Osteocyte (in vitro differentiated cells): Measurements from ENCODE around the gene NHS. TPM values are rescaled to one million over a fixed set of nuclear protein-coding genes. Genes with fewer than 3 reads are reported as not detected.

Experiments used
- DNase-seq: peaks from one replicate; pipeline ENCODE4 v3.0.0; 2021; ENCODE audit warnings: mixed read lengths; ENCODE audit not compliant: unreplicated experiment; ENCODE audit errors: extremely low spot score
- H3K27ac Mint-ChIP-seq: one replicate; pipeline ENCODE4 v1.8.0; 2021; ENCODE audit warnings: mild to moderate bottlenecking, mixed read lengths; ENCODE audit not compliant: unreplicated experiment
- H3K27me3 Mint-ChIP-seq: one replicate; pipeline ENCODE4 v1.8.0; 2021; ENCODE audit warnings: mixed read lengths; ENCODE audit not compliant: unreplicated experiment
- H3K36me3 Mint-ChIP-seq: one replicate; pipeline ENCODE4 v1.8.0; 2021; ENCODE audit warnings: mixed read lengths; ENCODE audit not compliant: unreplicated experiment
- H3K4me1 Mint-ChIP-seq: one replicate; pipeline ENCODE4 v1.8.0; 2021; ENCODE audit warnings: mixed read lengths; ENCODE audit not compliant: unreplicated experiment
- H3K4me3 Mint-ChIP-seq: one replicate; pipeline ENCODE4 v1.8.0; 2021; ENCODE audit warnings: mild to moderate bottlenecking, moderate library complexity, mixed read lengths; ENCODE audit not compliant: unreplicated experiment
- H3K9me3 Mint-ChIP-seq: one replicate; pipeline ENCODE4 v1.8.0; 2021; ENCODE audit warnings: mixed read lengths; ENCODE audit not compliant: unreplicated experiment
- total RNA-seq: library from RNA; stranded (reverse); gene quantifications from 2 replicates; pipeline ENCODE4 v1.2.1, GENCODE V29; 2021
- TF ChIP-seq, protein P1 (sequence below): fragments of 200-600 bp; sonication (generic); IDR thresholded peaks from 2 replicates; pipeline ENCODE4 v1.5.0; 2021; ENCODE audit warnings: antibody characterized with exemption, mild to moderate bottlenecking, moderate library complexity

NHS gene
- total RNA-seq, 1 donor from 2014 or later, result 4.3 TPM

DNA sequence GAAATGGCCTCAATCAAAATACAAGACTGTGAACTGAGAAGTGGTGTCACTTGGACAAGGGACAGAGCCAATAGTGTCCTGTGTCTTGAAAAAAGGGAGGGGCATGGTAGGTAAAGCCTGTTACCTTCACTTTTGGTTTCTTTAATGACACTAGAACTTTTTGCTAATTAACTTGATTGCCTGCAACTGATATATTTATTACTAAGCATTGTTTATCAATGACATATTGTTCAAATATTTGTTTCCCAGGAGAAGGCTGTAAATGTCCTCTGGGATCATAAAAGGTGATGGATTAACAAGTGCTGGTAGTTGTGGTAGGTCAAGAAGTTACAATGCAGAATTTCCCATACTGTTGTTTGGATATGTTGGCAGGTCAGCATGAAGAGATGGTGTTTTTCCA is 268.5 kb downstream of the NHS start:
- Mint-ChIP-seq H3K27ac (no peak overlapping the region), H3K27me3 (no peaks in the 10 kb centered on the region), H3K4me3 (no peak overlapping the region), H3K36me3 (no peaks in the 10 kb centered on the region), H3K4me1 (peaks cover 7% of the 10 kb centered on the region), H3K9me3 (peaks cover 4% of the 10 kb centered on the region)
- DNase-seq, result no peak
- TF ChIP-seq, protein P1, sequence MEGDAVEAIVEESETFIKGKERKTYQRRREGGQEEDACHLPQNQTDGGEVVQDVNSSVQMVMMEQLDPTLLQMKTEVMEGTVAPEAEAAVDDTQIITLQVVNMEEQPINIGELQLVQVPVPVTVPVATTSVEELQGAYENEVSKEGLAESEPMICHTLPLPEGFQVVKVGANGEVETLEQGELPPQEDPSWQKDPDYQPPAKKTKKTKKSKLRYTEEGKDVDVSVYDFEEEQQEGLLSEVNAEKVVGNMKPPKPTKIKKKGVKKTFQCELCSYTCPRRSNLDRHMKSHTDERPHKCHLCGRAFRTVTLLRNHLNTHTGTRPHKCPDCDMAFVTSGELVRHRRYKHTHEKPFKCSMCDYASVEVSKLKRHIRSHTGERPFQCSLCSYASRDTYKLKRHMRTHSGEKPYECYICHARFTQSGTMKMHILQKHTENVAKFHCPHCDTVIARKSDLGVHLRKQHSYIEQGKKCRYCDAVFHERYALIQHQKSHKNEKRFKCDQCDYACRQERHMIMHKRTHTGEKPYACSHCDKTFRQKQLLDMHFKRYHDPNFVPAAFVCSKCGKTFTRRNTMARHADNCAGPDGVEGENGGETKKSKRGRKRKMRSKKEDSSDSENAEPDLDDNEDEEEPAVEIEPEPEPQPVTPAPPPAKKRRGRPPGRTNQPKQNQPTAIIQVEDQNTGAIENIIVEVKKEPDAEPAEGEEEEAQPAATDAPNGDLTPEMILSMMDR, result no peak

DNA sequence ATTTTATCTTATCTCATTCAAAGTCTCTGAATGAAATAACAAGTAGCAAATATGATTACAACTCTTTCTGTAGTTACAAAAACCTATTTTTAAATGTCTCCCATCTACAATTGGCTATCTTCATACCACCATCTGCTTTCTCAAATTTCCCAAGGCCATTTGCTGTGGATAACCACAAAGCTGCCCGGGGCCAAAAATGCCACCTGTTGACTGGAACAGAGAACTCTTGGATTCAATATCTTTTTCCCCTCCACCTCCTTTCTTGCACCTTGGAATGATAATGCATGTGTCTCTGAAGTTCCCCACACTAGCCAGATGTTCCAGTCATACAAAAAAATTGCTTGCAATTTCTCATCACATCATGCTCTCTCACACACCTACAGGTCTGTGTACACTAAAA is 269.0 kb downstream of the NHS start:
- no peak overlapping the region for H3K4me3 Mint-ChIP-seq
- DNase-seq, result no peak
- no peak overlapping the region for H3K27ac Mint-ChIP-seq
- H3K9me3 Mint-ChIP-seq, result peaks cover 4% of the 10 kb centered on the region
- H3K27me3 Mint-ChIP-seq, result no peaks in the 10 kb centered on the region
- H3K4me1 Mint-ChIP-seq, result peaks cover 7% of the 10 kb centered on the region
- TF ChIP-seq, protein P1, result no peak
- no peaks in the 10 kb centered on the region for H3K36me3 Mint-ChIP-seq

DNA sequence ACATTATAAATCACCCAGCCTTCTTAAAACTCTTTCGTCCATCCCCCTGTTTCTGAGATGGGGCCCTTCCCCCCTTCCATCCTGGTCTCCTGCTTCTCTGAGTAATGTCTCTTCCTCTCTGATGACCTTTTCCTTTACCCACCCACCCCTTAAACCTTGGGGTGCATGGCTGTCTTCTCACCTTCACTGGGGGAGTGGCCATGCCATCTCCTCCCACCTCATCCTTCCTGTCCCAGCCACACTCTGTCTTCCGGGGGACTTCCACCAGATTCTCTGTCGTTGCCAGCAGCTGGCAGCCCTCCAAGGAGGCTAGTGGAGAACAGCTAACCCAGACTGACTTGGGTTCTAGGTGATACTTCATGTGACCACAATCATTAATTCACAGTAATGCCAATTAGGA is 279.1 kb downstream of the NHS start:
- Mint-ChIP-seq H3K4me1 (peaks cover 18% of the 10 kb centered on the region), H3K9me3 (no peaks in the 10 kb centered on the region), H3K27me3 (peaks cover 15% of the 10 kb centered on the region), H3K27ac (no peak overlapping the region), H3K4me3 (no peak overlapping the region), H3K36me3 (no peaks in the 10 kb centered on the region)
- TF ChIP-seq, protein P1, result no peak
- no peak for DNase-seq

DNA sequence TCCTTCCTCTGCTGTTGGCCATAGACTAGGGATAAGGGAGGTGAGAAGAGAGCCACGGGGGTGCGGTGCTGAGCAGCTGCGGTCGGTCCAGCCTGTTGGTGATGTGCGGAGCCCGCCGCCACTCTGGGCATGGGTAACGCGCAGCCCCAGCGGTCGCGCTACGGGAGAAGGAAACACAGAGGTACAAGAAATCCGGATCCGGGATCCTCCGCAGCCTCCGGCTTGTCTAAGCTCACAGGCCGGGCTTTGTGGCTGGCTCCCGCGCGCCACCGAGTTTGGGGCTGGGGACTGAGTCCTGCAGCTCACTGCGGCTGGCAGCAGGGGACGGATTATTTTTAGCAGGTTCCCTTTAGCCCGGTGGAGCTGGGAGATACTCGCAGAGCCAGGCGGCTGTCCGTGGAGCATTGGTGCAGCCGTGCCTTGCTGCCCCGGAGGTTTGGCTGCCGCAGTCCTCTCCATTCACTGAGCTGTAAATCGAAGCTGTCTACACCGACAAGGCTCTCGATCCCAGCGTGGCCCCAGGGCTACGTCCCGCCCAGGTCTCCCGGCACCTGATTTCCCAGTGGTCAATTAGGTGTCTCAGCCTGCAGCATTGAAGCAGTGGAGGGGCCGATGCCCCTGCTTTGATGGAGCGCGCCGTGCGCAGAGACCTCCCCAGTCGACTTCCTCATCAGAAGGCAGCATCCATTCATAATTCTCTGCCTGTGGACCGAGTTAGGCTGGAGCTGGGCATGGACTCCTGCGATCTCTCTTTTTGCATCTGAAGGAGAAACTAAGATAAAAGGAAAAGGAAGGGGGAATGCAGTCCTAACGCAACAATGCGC is 280.4 kb downstream of the NHS start:
- DNase-seq, result no peak
- H3K4me3 Mint-ChIP-seq, result peak overlapping the region; percentile 73
- peaks cover 18% of the 10 kb centered on the region for H3K4me1 Mint-ChIP-seq
- no peak overlapping the region for H3K27ac Mint-ChIP-seq
- no peaks in the 10 kb centered on the region for H3K36me3 Mint-ChIP-seq
- TF ChIP-seq, protein P1, result no peak
- H3K27me3 Mint-ChIP-seq, result peaks cover 15% of the 10 kb centered on the region
- H3K9me3 Mint-ChIP-seq, result no peaks in the 10 kb centered on the region

DNA sequence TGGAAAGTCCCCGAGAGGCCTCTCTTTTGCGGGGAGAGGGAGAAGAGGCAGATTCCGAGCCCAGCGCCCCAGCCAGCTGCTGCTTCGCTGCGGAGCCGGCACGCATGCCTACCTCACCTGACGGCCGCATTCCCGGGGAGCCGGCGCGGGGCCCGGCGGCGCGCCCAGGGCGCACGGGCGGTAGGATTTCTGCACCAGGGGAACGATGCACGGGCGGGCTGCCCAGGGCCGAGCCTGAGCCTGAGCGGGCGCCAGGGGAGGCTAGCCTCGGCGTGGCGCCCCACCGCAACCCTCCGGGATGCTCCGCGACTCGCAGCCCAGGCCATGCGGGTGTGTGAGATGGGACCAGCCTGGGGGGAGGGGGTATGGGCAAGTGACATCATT is 281.0 kb downstream of the NHS start:
- H3K4me3 Mint-ChIP-seq, result peak overlapping the region; percentile 73
- no peak for DNase-seq
- peaks cover 15% of the 10 kb centered on the region for H3K27me3 Mint-ChIP-seq
- H3K4me1 Mint-ChIP-seq, result peaks cover 18% of the 10 kb centered on the region
- no peaks in the 10 kb centered on the region for H3K36me3 Mint-ChIP-seq
- H3K9me3 Mint-ChIP-seq, result no peaks in the 10 kb centered on the region
- TF ChIP-seq, protein P1, result no peak
- no peak overlapping the region for H3K27ac Mint-ChIP-seq
